ENCODE data around the gene PSMD9.

GRCh38 chr12:121875582-121875981, 13.0 kb upstream of the PSMD9 start:
- TF ChIP-seq POLR2AphosphoS5 (IDR thresholded peaks at IDR 0.05) (no peak), CTCF (IDR thresholded peaks at IDR 0.05) (no peak), POLR2A (IDR thresholded peaks at IDR 0.05) (no peak), EP300 (IDR thresholded peaks at IDR 0.05) (no peak)

Measured in upper lobe of left lung (tissue), 4 donors.